T-helper 1 cell treated with Interleukin-12 subunit alpha and Interleukin-12 subunit beta and Interleukin-4 antibody, amounts not matched to agents 30 μg/mL and 1 μg/mL, for 36 hours (primary cell): ENCODE measurements around the gene GPAT2.
"Not testable (repeated sequence)": the region's sequence is repeated elsewhere in the genome, so short reads cannot be mapped to it uniquely, and the experiment has no call there.

ENCODE experiments used
- H3K27ac Mint-ChIP-seq: one replicate; pipeline ENCODE4 v1.8.0; 2021; ENCODE audit warnings: mild to moderate bottlenecking, mixed read lengths
- H3K27me3 Mint-ChIP-seq: one replicate; pipeline ENCODE4 v1.8.0; 2021; ENCODE audit warnings: low read depth, mixed read lengths
- H3K36me3 Mint-ChIP-seq: one replicate; pipeline ENCODE4 v1.8.0; 2021; ENCODE audit warnings: low read depth, mixed read lengths
- H3K4me1 Mint-ChIP-seq: one replicate; pipeline ENCODE4 v1.8.0; 2021; ENCODE audit warnings: low read depth, mixed read lengths
- H3K4me3 Mint-ChIP-seq: one replicate; pipeline ENCODE4 v1.8.0; 2021; ENCODE audit warnings: mild to moderate bottlenecking, moderate library complexity, mixed read lengths
- H3K9me3 Mint-ChIP-seq: one replicate; pipeline ENCODE4 v1.8.0; 2021; ENCODE audit warnings: mixed read lengths

Gene GPAT2, protein sequence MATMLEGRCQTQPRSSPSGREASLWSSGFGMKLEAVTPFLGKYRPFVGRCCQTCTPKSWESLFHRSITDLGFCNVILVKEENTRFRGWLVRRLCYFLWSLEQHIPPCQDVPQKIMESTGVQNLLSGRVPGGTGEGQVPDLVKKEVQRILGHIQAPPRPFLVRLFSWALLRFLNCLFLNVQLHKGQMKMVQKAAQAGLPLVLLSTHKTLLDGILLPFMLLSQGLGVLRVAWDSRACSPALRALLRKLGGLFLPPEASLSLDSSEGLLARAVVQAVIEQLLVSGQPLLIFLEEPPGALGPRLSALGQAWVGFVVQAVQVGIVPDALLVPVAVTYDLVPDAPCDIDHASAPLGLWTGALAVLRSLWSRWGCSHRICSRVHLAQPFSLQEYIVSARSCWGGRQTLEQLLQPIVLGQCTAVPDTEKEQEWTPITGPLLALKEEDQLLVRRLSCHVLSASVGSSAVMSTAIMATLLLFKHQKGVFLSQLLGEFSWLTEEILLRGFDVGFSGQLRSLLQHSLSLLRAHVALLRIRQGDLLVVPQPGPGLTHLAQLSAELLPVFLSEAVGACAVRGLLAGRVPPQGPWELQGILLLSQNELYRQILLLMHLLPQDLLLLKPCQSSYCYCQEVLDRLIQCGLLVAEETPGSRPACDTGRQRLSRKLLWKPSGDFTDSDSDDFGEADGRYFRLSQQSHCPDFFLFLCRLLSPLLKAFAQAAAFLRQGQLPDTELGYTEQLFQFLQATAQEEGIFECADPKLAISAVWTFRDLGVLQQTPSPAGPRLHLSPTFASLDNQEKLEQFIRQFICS

GRCh38 chr2:96034792-96035191 is at the start of gene GPAT2:
GPAT2 (minus strand) TSS chr2:96034916; CDS start chr2:96032359, 2,557 bp downstream.
- H3K27me3 Mint-ChIP-seq, H3K27ac Mint-ChIP-seq, H3K9me3 Mint-ChIP-seq, H3K4me3 Mint-ChIP-seq, H3K4me1 Mint-ChIP-seq, H3K36me3 Mint-ChIP-seq: not testable (repeated sequence)

- Mint-ChIP-seq H3K4me3 (no peak overlapping the region), H3K9me3 (no peaks in the 10 kb centered on the region), H3K36me3 (no peaks in the 10 kb centered on the region), H3K27ac (no peak overlapping the region), H3K4me1 (no peaks in the 10 kb centered on the region), H3K27me3 (peaks cover 22% of the 10 kb centered on the region)
Observed at GRCh38 chr2:96083989-96084857, 49.5 kb upstream of the GPAT2 start.

GRCh38 chr2:96083064-96083939 is 48.6 kb upstream of the GPAT2 start:
- Mint-ChIP-seq H3K4me1 (no peaks in the 10 kb centered on the region), H3K4me3 (no peak overlapping the region), H3K36me3 (no peaks in the 10 kb centered on the region), H3K9me3 (no peaks in the 10 kb centered on the region), H3K27ac (no peak overlapping the region), H3K27me3 (peaks cover 27% of the 10 kb centered on the region)

DNA sequence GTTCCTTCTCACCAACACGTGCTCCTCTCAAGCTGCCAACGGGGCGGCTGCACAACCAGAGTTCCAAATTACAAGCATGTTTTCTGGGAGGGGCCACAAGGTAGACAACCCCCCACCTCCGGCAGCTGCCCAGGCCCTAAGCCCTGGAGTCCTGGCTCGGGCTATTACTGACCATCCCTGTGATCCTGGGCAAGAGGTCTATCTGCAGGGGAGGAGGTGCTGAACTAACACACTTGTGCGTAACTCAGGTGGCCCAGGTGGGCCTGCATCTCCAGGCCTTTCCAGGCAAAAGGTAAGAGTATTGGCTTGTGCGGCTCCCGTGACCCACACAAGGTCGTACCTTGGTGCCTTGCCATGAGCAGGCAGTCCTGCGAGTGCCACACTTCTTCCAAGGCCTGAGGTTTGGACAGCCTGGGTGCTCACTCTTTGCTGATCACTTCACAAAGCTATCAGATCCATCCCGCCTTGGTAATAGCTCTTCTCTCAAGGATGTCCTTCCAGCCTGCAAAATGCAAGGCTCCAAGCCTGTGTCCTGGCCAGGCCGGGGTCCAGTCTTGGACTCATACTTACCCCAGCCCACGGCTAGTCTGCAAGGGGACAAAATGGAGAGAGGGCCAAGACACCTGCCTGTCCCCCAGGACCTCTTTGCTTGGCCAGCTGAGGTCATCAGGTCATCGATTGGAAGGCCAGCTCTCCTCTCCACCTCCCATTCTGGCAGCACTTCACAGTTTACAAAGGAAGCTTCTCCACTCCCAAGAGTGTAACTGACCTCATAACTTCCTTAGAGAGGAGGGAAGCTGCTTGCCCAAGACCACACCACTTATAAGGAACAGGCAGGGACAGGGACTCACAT is 47.7 kb upstream of the GPAT2 start:
- Mint-ChIP-seq H3K9me3 (no peaks in the 10 kb centered on the region), H3K27me3 (peaks cover 27% of the 10 kb centered on the region), H3K4me3 (no peak overlapping the region), H3K36me3 (no peaks in the 10 kb centered on the region), H3K4me1 (no peaks in the 10 kb centered on the region), H3K27ac (no peak overlapping the region)

GRCh38 chr2:96081042-96081441 is 46.3 kb upstream of the GPAT2 start:
- H3K4me3 Mint-ChIP-seq = no peak overlapping the region
- no peak overlapping the region for H3K27ac Mint-ChIP-seq

DNA sequence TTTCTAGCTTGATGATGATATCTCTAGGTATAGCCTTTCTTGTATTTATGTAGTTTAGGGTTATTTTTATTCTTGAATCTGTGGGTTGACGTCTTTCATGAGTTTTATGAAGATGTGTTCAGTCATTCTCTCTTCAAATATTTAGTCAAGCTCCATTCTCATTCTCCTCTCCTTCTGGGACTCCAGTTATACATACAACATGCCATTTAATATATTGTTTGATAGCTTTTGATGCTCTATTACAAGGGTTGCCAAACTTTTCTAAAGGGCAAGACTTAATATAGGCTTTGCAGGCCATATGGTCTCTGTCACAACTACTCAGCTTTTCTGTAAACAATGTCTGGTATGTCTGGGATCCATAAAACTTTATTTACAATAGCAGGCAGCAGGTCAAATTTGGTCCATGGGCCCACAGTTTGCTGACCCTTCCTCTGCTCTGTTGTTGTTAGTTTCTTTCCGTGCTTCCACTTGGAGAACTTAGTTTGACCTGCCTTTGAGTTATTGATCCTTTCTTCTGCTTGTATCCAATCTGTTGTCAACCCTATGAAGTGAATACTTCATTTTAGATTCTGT is 40.6 kb upstream of the GPAT2 start:
- Mint-ChIP-seq H3K36me3 (no peaks in the 10 kb centered on the region), H3K4me3 (no peak overlapping the region), H3K4me1 (no peaks in the 10 kb centered on the region), H3K9me3 (no peaks in the 10 kb centered on the region), H3K27ac (no peak overlapping the region), H3K27me3 (peaks cover 30% of the 10 kb centered on the region)

More at GRCh38 chr2:96081042-96081441, 46.3 kb upstream of the GPAT2 start:
- Mint-ChIP-seq H3K9me3 (no peaks in the 10 kb centered on the region), H3K27me3 (peaks cover 30% of the 10 kb centered on the region), H3K36me3 (no peaks in the 10 kb centered on the region), H3K4me1 (no peaks in the 10 kb centered on the region)

- Mint-ChIP-seq H3K4me3 (no peak overlapping the region), H3K9me3 (no peaks in the 10 kb centered on the region), H3K27me3 (peaks cover 20% of the 10 kb centered on the region), H3K4me1 (no peaks in the 10 kb centered on the region), H3K27ac (no peak overlapping the region), H3K36me3 (no peaks in the 10 kb centered on the region)
Observed at GRCh38 chr2:96074156-96074555, 39.4 kb upstream of the GPAT2 start.

DNA sequence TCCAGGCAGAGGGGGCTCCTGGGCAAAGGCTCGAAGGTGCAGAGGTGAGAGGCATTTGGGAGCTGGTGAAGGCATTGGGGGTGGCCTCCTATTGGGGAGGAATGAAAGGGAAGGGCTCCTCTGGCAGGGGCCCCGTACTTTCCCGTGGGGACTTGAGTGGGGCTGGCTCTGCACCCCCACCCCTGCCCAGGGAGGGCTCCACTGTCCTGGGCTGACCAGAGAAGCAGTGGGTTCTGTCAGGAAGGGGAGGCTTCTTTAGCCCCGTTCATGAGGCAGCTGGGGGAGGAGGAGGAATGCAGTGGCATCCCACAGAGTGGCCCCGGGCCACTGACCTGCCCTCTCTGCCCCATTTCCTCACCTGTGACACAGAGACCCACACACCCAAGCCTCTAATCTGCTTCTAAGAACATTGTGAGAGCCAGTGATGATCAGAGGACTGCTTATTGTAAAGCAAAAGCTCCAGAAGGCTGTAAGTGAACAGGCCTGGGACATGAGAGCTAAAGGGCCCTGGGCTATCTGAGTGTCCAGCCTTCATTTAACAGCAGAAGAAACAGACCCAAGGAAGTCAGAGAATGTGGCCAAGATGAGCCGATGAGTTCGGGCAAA is 38.6 kb upstream of the GPAT2 start:
- Mint-ChIP-seq H3K27me3 (peaks cover 15% of the 10 kb centered on the region), H3K9me3 (no peaks in the 10 kb centered on the region), H3K27ac (no peak overlapping the region), H3K4me1 (no peaks in the 10 kb centered on the region), H3K4me3 (no peak overlapping the region), H3K36me3 (no peaks in the 10 kb centered on the region)

DNA sequence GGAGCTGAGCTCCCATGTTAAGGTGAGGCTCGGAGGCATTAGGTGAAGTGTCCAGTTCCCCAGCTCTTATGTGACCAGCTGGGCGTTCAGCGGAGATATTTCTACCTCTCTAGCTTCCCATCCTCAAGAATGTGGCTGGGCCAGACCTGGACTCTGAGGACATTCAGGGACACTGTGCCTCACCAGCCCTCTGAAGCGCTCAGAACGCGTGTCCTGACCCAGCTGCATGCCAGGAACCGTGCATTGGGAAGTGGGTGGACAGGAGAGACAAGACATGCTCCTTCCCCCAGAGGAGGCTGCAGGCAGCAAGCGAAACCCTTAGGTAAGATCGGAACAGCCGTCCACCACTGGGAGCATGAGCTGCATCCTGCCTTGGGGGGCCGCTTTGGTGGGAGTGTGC is 38.0 kb upstream of the GPAT2 start:
- H3K4me1 Mint-ChIP-seq = no peaks in the 10 kb centered on the region
- no peaks in the 10 kb centered on the region for H3K9me3 Mint-ChIP-seq
- peaks cover 15% of the 10 kb centered on the region for H3K27me3 Mint-ChIP-seq

GRCh38 chr2:96071977-96072491 is 37.3 kb upstream of the GPAT2 start:
- H3K4me3 Mint-ChIP-seq, H3K9me3 Mint-ChIP-seq, H3K4me1 Mint-ChIP-seq, H3K36me3 Mint-ChIP-seq, H3K27ac Mint-ChIP-seq: not testable (repeated sequence)
- H3K27me3 Mint-ChIP-seq = peaks cover 15% of the 10 kb centered on the region

More for the DNA sequence above, 38.0 kb upstream of the GPAT2 start:
- no peak overlapping the region for H3K27ac Mint-ChIP-seq
- H3K36me3 Mint-ChIP-seq = no peaks in the 10 kb centered on the region
- no peak overlapping the region for H3K4me3 Mint-ChIP-seq

DNA sequence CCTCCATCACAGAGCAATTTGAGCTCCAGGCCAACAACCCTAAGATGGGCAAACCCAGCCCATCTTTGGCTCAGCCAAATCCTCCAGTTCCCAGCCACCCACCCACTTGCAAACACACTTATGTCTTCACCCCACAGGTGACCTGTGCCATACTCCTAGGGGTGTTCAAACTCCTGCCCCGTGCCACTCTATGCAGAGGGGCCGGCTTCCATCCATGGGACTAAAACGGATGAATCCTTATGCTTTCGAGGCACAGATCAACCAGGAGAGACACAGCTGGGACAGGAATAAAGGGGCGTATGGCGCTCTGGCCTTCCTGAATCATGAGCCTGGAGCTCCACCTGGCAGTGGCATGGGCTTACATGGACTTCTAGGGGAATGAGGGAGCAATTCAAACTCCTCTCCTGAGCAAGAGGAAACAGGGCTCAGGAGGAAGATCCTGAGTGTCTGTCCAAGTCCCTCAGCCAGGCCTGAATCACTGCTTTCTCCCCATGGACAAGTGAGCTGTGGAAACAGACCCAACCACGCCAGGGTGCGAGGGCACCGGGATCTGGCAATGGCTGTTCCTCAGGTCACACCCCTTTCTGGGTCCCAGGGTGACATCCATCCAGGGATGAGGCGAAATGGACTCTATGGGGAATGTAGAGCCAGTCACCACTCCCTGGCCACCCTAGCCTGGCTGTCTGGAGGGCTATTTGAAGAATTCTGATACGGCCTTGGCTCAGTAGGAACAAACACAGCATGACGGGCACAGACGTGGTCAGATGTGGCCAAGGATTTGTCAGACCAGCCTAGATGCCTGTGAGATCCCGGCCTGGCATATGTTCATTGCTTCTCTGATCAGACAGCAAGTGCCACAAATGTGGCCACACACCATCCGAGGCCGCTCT is 36.6 kb upstream of the GPAT2 start:
- not testable (repeated sequence) for H3K4me3 Mint-ChIP-seq, H3K9me3 Mint-ChIP-seq, H3K4me1 Mint-ChIP-seq, H3K36me3 Mint-ChIP-seq, H3K27ac Mint-ChIP-seq
- H3K27me3 Mint-ChIP-seq = peaks cover 14% of the 10 kb centered on the region

- H3K27me3 Mint-ChIP-seq, H3K36me3 Mint-ChIP-seq, H3K9me3 Mint-ChIP-seq, H3K27ac Mint-ChIP-seq, H3K4me3 Mint-ChIP-seq, H3K4me1 Mint-ChIP-seq: not testable (repeated sequence)
Observed at GRCh38 chr2:96070351-96070750, 35.6 kb upstream of the GPAT2 start.
